Epidermal melanocyte (primary cell): ENCODE results near the gene PALLD.

ENCODE experiments used
- DNase-seq: peaks from one replicate; pipeline ENCODE4 v3.0.0; 2011; ENCODE audit warnings: low spot score; ENCODE audit not compliant: insufficient read length

PALLD gene

DNA sequence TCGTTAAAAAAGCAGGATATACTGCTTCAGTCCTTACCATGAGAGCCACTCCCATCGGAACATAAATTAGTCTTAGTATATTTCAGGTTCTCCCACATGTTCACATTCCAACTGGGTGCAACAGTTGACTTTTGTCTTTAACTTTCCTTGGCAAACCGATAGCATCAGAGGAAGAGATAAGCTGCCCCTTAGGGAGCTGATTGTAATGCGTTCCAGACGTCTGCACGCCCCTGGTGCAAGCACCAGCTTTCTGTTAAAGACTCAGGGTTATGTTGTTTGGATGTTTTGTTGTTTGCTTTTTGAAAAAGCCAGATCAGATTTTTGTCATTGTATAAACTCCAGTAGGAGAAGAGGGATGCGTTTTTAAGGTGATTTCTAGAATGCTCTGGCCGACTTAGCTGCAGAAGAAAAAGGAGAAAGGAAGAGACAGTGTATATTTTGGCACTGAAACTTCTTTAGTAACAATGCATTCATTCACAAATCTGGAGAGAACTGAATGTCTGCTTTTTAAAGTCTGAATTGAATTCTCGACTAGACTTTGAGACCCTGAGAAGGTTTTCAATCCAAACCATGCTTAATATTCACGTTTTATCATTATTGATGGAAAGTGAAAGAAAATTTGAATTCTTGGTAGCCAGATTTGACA is 352.3 kb downstream of the PALLD start:
- DNase-seq: no peak

DNA sequence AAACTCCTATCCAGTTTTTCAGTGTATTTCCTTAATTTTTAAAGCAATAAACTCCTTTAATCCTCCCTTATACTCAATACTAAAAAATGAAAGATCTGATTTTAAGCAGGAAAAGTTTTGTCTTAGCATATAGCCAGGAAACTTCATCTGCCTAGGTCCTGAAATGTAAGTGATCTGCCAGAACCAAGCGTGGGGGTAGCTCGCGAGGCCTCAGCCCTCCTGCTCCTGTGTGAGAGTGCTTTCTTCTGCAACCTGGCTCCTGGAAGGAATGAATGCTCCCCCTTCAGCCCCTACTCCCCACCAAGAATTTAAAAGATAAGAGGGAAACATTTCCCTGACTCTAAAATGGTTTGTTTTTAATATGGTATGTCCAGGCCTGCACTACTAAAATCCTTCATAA is 353.1 kb downstream of the PALLD start:
- no peak for DNase-seq

DNA sequence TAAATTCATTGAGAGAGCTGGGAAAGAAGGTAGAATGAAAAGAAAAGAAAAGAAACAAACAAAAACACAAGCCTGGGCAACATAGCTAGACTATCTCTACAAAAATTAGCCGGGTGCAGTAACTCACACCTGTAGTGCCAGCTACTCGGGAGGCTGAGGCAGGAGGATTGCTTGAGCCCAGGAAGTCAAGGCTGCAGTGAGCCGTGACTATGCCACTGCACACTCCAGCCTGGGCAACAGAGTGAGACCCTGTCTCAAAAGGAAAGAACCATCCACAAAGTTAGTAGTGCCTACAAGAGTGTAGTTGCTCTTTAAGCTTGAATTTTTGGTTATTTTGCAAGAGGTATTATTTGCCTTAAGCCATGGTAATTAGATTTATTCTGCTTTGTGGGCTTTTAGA is 355.5 kb downstream of the PALLD start:
- DNase-seq: no peak

DNA sequence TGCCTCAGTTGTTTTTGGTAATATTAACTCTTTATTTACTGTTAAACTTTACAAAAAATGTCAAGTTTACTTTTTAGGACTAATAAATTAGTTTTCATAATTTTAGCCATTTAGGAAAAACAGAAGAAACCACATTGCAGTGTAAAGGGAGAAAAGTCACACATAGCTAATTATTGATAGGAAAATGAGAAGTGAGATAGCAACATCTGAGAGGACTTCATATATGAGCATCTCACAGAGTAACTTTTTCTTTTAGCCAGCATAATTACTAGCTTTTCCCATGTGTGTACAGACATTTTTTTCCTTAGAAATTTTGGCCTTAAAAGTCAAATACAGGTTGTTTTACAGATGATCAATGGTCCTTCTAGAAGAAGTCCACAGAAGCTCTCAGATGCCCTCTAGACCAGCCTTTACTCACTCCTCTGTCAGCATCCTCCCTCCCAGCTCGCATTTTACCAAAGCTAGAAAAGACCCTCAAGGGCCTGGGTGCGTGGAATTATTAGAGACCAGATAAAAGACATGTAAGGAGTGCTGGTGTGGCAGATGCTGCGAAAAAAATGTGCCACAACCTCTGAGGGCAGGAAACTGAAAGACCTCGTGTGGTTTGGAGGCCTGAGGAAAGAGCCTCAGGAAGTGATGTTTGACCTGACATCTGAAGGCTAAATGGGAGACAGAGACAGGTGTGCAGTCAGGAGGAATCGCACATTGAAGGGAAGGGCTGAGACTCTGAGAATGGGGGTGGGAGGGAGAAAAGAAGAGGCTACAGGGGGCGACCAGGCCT is 356.3 kb downstream of the PALLD start:
- no peak for DNase-seq

GRCh38 chr4:168853770-168854169 is 356.9 kb downstream of the PALLD start:
- DNase-seq: no peak

GRCh38 chr4:168854350-168854921 is 357.6 kb downstream of the PALLD start:
- no peak for DNase-seq

DNA sequence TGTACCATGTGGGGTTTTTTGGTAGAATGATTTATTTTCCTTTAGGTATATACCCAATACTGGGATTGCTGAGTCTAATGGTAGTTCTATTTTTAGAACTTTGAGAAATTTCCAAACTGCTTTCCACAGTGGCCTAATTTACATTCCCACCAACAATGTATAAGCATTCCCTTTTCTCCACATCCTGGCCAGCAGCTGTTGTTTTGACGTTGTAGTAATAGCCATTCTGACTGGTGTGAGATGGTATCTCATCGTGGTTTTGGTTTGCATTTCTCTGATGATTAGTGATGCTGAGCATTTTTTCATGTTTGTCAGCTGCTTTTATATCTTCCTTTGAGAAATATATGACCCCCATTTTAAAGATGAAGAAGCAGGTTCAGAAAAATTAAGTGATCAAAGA is 359.5 kb downstream of the PALLD start:
- no peak for DNase-seq

DNA sequence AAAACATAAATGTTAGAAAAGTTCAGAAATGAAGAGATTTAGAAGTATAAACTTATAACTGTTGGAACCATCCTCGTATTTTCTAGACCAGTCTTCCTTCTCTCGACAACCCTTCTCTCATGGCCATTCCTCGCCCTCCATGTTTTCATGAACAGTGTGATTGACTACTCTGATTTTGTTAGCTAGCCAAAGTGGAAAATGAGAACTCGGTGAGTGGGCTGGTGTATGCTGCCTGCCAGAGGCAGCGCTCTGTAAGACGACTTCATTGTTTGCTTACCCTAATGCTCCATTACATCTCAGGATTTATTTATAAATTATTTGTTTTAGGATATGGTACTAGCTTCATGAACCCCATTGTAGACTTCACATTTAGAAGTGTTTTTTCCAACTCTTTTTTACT is 360.2 kb downstream of the PALLD start:
- DNase-seq: no peak

DNA sequence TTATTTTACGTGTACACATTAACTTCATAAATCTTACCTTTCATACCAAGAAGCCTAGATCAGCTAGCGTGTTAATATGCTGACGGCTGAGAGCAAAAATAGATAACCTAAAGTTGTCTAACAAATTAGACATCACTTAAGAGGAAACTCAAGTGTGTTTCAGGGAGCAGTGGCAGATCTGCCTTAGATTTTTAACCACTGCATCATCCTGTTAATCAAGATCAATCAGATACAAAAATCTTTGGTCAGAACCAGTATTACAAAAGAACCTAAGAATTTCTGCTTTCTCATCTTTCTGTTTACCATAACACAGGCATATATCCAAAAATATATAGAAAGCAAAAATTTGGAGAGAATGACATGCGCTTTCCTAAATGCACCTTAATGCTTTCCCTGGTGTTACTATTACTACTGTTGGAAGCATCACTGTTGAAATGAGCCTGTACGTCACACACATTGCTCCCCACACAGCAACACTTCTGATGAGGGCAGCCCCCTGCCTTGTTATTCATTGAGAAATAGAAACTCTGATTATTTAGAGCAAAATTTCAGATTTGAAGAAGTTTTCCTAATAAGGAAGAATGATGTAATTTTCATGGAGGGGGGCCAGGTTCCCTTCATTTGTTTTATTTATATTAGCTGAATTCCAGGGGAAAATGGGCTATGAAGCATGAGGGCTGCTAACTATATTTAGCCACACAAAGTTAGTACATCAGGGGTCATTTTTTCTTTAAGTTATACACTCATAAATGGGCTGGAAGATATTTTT is 360.9 kb downstream of the PALLD start:
- no peak for DNase-seq

GRCh38 chr4:168859100-168859499 is 362.2 kb downstream of the PALLD start:
- DNase-seq: no peak

DNA sequence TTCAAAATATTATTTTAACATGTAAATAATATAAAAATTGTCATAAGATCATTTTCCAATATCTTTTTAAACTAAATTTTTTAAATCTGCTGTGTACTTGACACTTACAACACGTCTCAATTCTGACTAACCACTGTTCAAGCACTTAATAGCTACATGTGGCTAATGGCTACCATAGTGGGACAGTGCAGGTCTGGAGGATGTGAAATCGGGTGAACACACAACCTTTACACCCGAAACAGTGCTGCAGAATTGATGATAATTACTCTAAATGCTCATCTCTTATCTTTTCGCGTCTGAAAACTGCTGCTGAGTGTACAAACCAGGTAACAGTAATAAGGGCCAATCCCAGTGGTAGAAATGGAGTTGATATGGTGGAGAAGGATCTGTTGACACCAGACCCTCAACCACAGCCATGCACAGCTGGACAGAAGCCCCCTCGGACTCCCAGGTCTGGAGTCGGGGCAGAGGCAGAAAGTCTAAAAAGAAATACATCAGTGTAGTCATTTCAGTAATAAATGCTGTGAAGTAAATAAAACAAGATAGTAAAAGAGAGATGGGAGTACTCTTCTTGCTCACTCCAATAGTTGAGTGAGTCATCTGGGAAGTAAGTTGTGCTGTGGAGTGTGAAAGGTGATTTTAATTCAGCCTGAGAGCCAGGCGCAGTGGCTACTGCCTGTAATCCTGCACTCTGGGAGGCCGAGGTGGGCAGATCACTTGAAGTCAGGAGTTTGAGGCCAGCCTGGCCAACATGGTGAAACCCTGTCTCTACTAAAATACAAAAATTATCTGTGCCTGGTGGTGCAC is 363.2 kb downstream of the PALLD start:
- DNase-seq: no peak

DNA sequence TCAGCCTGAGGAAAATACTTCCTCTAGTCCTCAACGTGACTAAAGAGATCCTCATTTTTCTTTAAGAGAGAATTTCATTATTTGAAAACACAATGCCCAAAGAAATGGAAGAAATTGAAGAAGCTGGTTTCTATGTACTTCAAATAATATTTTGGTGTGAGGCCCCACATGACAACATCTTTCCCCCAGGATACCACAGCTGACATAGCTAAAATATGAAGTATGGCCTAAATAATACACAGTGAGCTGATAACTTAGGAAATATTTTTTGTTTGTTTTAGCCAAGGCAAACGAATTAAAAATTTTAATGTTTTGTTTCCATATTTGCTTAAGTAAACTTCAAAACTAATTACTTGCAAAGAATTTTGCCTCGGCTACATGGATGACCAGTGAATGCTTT is 364.0 kb downstream of the PALLD start:
- no peak for DNase-seq

DNA sequence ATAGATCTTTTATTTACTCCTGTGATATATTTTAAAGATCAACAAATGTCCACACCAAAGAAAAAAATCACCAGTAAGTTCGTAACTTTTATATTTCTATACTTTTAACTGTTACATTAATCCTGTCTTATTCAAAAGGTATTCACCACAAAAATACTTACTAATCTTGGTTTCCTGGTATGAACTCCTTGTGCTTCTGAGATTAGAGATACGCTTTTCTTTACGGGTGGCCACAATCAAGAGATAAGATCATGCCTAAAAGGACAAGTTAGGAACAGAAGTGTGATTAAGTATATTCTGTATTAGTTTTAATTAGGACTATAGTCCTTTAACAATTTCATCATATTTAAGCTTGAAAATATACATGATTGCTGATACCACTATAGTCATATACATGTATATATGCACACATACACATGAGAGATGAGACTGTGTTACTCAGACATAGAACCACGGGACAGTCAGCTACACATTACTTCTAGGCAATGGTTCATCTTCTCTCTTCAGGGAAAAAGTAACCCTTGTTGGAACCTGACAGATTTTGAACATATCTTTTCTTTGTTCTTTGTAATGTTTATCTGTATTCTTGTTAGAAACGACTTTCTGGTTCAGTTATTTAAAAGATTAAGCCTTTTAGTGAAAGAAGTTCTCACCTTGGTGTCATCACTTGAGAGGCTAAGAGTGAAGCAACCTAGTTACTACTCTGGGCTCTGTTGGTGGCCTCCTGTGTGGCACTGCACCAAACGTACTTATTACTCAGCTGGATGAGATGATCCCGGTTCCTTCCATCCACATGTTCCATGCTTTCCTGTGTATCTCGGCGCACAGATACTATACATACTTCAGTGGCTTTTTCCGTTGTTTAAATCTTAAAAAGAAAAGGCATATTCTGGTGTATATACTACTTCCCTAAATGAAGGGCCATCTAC is 367.1 kb downstream of the PALLD start:
- DNase-seq: no peak

DNA sequence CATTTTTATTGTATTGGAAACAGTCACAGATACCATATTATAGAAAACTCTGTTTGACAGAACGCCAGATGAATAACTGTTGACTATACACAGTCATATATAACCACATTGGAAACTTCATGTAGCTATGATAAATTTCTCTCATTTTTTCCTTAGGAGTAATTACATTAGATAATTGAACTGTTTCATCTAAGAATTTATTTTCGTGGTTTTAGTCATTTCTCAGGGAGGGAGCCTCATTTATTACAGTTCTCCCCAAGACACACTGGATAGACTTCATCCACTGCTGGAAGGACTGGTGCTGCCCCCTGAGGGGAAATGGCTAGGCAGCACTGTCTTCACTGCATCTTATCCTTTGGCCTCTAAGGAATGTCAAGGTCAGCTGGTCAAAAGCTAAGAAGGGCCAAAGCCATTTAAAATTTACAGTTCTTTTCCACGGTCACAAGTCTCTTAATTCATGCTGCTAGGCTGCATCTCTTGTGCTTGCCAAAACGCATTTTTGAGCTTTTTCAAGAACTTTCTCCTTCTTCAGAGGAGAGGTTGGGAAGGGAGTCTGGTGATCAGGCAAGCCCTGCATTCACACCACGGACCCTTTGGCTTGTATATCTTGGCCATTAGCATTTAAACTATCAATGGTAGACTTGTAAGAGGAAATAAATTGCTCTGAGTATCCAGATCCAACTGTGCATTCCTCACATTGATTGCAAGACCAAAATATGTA is 368.1 kb downstream of the PALLD start:
- DNase-seq: no peak

- DNase-seq: no peak
Observed at GRCh38 chr4:168865854-168866253, 369.0 kb downstream of the PALLD start.

GRCh38 chr4:168866635-168867034 is 369.8 kb downstream of the PALLD start:
- no peak for DNase-seq

DNA sequence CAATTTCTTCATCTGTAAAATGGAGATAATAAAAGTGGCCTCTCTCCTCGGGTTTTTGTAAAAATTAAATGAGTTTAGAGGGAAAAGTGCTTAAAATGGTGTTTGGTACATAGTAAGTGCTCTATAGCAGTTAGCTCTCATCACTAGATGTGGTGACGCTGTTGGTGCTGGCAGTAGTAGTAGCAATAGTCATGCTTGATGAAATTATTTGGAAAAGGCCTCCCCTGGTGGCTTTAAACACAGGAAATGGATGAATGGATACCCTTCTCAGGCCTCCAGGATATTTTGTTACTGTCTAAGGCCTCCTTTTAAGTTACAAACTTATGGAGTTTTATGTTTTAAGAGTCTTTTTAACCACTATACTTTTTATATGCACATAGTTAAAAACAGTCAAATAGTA is 370.3 kb downstream of the PALLD start:
- DNase-seq: no peak

GRCh38 chr4:168868044-168868781 is 371.4 kb downstream of the PALLD start:
- DNase-seq: no peak

GRCh38 chr4:168868802-168869201 is 371.9 kb downstream of the PALLD start:
- DNase-seq: no peak
